DMS 273 treated with DMSO at 0.1 percent for 48 hours (cell line): ENCODE measurements around the gene TMEM178B.
"Not testable (repeated sequence)": the region's sequence is repeated elsewhere in the genome, so short reads cannot be mapped to it uniquely, and the experiment has no call there.

Source experiments
- DNase-seq: peaks from one replicate; lab custom pipeline; 2025; lab: John Stamatoyannopoulos, UW

TMEM178B gene

DNA sequence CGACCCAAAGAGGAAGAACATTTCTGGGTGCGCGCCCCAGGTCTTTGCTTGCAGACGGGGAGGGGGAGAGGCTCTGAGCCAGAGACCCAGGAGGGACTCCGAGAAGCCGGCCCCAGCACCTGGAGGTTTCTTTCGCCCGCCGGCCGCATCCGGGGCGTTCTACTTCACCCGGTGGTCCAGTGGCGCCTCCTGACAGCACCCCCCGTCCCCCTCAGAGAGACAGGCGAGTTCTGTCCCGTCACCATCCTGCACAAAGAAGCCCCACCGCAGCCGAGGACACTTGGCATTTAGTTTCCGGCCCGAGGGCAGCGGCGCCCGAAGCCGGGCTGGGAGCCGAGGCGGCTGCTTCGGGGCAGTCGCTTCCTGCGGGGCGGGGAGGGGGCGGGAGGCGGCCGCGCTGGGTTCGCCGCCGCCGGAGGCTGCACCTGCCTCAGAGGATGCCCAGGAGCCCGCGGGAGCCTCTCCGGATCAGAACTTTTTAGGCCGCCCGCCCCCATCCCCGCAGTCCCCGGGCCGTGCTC lies at the start of gene TMEM178B:
Gene TMEM178B (plus strand): TSS at position 424 of the 521 bp plus-strand sequence.
- no peak for DNase-seq

DNA sequence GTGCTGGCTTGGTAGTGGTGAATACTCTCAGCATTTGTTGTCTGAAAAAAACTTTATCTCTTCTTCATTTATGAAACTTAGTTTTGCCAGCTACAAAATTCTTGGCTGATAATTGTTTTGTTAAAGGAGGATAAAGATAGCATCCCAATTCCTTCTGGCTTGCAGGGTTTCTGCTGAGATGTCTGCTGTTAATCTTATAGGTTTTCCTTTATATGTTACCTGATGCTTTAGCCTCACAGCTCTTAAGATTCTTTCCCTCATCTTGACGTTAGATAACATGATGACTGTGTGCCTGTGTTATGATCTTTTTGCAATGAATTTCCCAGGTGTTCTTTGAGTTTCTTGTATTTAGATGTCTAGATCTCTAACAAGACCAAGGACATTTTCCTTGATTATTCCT lies 49.2 kb upstream of the TMEM178B start:
- DNase-seq, result no peak

DNA sequence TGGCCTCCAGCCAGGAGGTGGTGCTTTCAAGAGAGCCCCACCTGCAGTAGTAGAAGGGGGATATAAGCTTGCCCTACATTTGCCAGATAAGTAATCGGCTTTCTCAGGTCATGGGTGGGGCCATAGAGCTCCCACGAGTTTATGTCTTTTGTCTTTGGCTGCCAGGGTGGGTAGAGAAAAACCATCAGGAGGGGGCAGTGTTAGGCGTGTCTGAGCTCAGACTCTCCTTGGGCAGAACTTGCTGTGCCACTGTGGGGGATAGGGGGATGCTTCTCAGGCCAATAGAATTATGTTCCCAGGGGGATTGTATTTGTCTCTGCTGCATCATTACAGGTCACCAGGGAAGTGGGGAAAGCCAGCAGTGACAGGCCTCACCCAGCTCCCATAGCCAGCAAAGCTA lies 46.8 kb upstream of the TMEM178B start:
- DNase-seq, result no peak

DNA sequence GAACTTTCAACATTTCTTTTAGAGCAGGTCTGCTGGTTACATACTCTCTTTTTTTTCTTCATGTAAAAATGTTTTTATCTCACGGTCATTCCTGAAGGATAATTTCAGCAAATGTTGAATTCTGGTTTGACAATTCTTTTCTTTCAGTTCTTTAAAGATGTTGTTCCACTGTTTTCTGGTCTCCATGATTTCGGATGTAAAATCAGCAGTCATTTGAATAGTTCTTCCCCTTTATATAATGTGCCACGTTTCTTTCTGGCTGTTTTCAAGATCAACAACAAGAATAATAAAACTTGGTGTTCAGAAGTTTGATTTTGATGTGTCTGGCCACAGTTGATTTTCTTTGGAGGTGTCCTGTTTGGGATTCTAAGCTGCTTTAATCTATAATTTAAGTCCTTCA lies 45.1 kb upstream of the TMEM178B start:
- no peak for DNase-seq

DNA sequence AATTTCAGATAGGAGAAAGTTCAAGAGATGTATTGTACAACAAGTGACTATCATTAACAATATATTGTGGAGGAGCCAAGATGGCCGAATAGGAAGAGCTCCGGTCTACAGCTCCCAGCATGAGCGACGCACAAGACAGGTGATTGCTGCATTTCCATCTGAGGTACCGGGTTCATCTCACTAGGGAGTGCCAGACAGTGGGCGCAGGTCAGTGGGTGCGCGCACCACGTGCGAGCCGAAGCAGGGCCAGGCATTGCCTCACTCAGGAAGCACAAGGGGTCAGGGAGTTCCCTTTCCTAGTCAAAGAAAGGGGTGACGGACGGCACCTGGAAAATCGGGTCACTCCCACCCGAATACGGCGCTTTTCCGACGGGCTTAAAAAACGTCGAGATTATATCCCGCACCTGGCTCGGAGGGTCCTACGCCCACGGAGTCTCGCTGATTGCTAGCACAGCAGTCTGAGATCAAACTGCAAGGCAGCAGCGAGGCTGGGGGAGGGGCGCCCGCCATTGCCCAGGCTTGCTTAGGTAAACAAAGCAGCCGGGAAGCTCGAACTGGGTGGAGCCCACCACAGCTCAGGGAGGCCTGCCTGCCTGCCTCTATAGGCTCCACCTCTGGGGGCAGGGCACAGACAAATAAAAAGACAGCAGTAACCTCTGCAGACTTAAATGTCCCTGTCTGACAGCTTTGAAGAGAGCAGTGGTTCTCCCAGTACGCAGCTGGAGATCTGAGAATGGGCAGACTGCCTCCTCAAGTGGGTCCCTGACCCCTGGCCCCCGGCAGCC lies 41.1 kb upstream of the TMEM178B start:
- not testable (repeated sequence) for DNase-seq

DNA sequence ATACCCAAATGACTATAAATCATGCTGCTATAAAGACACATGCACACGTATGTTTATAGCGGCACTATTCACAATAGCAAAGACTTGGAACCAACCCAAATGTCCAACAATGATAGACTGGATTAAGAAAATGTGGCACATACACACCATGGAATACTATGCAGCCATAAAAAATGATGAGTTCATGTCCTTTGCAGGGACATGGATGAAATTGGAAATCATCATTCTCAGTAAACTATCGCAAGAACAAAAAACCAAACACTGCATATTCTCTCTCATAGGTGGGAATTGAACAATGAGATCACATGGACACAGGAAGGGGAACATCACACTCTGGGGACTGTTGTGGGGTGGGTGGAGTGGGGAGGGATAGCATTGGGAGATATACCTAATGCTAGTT lies 35.8 kb upstream of the TMEM178B start:
- not testable (repeated sequence) for DNase-seq

DNA sequence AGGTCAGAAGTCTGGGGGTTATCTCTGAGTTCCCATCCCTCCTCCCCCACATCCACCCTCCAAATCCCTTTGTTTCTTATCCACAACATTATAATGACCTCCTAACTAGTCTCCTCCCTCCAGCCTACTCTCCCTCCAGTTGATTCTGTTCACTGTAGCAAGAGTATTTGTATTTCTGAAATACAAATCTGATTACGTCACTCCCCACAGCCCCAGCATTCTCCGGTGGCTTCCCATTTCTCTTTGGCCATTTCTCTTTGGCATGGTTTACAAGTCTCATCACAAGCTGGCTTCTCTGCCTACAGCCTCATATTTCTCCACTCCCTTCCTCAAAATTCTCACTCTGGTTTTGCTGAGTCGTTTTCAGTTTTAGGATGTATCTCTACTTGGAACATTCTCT lies 34.5 kb upstream of the TMEM178B start:
- no peak for DNase-seq

DNA sequence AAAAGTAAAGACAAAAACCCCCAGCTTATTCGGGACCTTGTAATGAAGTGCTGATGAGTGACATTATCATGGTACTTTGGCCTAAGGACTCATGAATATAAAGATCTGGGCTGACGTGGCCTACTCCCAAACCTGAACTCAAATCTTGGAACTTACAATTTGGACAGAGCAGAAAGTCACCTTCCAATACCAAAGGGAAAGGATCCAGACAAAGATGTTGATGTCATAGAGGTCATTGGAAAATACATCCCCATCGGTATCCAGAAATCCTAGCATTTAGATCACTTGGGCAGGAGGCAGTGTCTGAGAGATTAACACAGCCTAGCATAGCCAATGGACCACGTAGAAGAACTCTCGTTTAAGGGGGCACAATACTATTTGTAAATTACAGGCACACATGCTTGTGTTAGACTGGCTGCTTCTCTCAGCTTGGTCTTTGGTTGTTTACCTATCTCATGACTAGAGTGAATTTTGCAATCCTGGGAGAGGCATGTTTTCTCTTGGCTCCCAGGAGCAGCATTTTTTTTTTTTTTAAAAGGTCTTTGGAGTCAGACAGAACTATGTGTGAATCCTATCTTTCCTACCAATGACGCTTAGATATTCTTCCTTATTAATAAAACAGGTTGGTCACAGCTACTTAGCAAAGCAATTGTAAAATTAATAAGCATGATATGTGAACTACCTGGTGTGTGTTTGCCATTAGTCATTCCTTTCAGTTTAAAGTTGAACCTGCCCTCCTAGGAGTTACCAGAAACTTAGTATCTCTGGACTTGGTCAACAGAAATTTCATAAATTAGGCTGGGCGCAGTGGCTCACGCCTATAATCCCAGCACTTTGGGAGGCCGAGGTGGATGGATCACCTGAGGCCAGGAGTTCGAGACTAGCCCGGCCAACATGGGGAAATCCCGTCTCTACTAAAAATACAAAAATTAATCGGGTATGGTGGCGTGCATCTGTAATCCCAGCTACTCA lies 31.4 kb upstream of the TMEM178B start:
- DNase-seq, result no peak

DNA sequence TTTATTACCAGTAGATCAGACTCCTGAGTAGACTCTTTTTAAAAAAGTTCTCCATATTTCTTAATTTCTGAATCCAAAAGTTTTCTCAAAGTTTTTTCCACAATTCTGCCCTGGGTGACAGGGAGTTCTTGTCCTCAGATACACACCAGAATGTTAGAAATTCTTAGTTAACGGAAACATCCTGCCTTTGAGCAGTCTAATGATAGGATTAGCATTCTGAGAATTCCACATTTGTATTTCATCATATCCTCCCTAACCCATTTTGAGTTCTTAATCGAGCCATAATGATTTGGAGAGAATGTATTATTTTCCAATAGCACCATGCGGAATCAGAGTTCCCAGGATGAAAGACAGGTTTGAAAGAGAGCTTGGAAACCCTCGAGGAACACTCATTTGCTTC lies 30.2 kb upstream of the TMEM178B start:
- no peak for DNase-seq

DNA sequence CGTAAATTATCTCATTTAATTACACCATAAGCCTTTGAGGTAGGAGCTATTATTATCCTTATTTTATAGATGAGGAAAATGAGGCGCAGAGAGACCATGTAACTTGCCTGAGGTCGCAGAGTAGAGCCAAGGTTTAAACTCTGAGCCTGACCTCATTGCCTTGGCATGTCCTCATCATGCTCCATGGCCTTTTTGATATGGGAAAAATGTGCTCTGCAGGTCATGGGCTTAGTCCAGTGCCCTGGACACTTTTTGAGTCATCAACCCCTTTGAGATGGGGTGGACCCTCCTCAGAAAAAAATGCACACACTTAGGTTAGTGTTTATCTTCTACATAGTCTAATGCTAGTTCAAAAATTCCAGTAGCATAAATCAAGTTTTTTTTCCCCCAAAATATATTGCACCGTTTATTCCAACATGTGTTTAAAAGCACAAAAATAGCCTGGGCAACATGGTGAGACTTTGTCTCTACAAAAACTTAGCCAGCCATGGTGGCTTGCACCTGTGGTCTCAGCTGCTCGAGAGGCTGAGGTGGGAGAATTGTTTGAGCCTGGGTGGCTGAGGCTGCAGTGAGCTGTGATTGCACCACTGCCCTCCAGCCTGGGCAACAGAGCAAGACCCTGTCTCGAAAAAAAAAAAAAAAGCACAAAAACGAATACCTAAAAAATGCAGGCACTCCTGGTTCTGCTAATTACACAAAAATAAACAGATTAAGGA lies 28.6 kb upstream of the TMEM178B start:
- no peak for DNase-seq

DNA sequence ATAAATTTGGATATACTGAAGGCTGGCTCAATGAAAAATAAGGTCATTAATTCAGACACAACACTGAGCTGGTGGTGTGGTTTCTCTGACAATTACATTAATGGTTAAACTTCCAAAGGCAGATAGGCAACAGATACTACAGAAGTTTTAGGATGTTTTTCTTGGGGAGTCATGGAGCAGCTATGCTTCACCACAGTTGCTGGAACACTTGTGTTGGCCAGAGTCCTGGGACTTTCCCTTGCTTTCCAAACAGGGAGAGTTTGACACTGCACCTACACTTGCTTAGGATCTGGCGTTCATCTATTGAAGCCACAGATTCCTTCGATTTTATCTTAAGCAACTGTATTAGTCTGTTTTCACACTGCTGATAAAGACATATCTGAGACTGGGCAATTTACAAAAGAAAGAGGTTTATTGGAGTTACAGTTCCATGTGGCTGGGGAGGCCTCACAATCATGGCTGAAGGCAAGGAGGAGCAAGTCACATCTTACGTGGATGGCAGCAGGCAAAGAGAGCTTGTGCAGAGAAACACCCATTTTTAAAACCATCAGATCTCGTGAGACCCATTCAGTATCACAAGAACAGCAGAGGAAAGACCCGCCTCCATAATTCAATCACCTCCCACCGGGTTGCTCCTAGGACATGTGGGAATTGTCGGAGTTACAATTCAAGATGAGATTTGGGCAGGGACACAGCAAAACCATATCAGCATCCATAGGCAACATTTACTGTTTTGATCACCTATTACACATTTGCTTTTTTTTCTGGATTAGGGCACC lies 27.8 kb upstream of the TMEM178B start:
- no peak for DNase-seq

DNA sequence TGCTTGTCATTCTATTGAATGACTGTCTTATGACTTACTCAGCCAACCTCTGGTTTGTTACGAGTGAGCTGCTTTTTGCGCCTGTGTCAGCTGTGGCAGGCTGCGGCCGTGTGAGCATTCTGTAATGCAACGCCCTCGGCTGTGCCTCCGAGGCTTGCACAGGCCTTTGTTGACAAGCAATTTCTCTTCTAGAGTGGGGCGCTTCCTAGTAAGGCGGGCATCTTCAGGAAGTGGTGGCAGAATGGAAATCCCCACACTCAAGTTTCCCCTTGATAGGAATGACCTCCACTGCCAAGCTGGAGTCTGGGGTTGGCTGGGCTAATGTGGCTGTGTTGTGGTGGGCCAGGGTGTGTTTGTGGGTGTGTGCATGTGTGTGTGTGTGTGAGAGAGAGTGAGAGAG lies 20.2 kb upstream of the TMEM178B start:
- DNase-seq, result no peak

DNA sequence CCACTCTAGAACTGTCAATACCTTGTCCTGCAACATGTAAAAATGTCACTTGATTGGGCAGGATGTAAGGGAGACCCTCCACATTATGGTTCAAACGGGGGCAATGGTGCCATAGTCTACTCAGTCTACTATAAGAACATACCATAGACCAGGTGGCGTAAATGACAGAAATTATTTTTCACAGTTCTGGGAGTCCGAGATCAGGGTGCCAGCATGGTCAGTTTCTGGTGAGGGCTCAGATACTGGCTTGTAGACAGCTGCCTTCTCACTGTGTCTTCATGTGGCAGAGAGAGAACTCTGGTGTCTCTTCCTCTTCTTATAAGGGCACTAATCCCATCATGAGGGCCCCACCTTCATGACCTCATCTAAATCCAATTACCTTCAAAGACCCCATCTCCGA lies 18.7 kb upstream of the TMEM178B start:
- no peak for DNase-seq

DNA sequence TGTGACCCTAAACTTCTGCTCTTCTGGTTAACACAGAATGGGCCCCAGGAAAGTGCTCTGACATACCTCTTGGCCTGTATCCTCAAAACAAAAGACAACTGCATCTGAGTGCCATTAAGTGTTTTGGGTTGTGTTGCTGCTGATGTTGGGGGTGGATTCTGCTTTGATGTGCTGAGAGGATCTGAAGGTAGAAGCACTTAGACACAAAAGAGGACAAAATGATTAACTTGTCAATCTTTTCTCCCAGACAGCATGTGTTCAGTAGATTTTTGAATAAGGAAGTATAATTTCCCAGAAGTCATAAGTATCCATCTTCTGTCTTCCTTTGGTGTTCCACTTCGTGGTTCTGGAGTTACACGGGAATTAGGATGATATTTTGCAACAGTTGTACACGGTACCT lies 16.1 kb upstream of the TMEM178B start:
- DNase-seq, result no peak

DNA sequence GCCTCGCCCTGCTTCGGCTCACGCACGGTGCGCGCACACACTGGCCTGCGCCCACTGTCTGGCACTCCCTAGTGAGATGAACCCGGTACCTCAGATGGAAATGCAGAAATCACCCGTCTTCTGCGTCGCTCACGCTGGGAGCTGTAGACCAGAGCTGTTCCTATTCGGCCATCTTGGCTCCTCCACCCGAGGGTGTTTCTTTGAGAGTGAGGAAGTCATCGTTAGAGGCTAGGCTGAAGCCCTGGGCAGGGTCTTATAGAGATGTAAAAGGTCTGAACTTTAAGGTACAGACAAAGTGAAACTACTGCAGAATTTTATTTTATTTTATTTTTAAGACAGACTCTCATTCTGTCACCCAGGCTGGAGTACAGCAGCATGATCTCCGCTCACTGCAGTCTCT lies 6.0 kb upstream of the TMEM178B start:
- not testable (repeated sequence) for DNase-seq

DNA sequence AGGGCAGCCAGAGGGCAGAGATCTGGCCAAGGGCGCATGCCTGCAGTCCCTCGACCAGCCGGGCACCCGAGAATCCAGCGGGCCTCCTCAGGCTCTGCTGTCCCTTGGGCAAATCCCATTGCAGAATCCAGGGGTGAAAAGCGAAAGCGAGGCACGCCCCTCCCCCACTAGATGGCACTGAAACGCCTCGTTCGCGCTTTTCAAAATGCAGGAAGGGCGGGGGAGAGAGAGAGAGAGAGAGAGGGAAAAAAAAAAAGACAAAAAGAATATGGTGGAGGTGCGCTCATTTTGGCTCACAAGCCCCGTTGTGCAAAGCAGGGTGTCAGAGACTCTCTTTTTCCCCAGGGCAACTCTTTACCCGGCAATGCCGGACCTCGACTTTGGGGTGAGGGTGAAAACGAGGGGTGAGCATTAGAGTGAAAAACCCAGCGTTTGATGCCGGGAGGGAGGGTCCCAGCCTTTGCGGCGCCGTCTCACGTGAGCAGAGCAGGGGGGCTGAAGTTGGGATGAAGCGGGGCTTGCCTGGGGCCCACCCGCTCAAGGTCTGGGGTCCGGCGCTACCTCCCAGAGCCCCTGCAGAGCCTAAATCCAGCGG lies 2.5 kb upstream of the TMEM178B start:
- no peak for DNase-seq

DNA sequence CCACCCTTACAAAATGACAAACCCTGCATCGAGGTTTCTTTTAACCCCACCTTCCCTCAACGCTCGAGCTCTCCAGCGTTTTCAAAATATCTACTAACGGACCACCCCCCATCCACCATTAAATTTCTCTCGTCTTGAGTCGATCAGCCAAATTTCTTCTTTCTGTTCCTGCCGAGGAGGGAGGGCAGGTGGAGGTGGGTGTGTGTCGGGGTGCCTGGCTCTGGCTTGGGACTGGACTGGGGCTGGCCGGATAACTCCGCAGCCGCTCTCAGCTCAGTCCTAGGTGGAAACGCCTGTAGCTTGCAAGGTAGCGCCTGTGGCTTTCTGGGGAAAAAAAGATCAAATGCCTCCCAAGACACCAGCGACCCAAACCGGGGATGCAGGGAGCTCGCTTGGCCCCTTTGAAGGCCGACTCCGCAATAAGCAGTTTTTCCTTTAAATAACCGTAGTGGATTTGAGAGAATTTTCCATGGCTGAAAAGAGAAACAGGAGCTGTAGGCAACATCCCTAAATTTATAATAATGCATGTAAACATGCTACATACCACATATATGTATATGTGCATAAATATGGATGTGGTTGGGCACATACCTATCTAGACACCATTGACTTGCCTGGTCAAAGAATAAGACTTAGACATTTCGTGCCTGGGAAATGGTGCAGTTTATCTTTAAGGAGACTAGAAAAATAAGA lies 1.9 kb upstream of the TMEM178B start:
- no peak for DNase-seq

DNA sequence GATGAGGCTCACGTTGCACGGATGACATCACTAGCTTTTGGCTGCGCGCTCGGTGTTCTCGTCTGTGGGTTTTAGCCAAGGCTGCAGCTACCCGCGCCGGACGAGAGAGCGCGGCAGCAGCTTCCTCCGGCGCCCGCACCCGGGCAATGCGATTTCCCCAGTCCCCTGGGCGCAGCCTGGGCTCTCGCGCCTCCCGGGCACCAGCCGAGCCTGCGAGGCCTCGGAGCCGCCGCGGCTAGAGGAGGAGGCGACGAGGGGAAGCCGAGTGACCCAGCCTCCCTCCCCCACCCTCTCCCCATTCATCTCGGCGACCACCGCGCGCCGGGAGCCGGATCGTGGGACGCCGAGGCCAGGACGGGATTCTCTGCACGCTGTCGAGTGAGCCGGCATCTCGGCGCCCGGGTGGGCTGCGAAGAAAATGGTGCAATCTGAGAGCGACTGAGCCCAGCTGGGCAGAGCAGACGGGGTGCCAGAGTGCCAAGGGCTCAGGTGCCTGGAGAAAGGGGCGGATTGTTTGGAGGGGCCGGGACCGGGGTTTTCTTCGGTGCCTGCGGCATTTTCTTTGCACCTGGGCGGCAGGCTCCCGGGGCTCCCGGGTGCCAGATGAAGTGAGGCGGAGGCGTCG lies 1.2 kb upstream of the TMEM178B start:
- DNase-seq, result peak; percentile 63

DNA sequence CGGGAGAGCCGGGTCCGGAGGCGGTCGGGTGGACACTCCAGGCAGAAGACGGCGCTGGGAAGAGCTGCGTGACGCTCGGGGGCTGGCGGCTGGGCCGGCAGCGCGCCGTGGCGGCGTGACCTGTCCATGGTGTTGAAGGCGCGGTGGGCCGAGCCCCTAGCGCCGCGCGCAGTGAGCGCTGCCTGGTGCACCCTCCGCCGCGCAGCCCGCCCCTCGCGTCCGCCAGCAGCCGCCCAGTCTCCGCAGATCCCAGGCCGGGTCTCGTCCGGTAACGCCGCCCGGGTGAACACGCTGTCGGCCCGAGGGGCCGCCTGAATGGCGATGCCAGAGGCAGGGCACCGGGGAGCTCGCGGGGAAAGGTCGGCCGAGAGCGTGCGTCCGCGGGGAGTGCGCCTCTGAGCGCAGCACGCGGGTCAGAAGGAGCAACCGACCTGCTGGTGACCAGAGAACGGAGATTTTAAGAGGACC lies 657 bp upstream of the TMEM178B start:
- no peak for DNase-seq
